CD14-positive monocyte (primary cell): Measurements from ENCODE around the gene VGF. TPM values are rescaled to one million over a fixed set of nuclear protein-coding genes. Genes with fewer than 3 reads are reported as not detected.
"Not testable (repeated sequence)": the region's sequence is repeated elsewhere in the genome, so short reads cannot be mapped to it uniquely, and the experiment has no call there.

Source experiments
- DNase-seq, 3 donors: peaks; one replicate each; pipeline ENCODE4 v3.0.0-alpha.2; 2011 to 2022
- H2AFZ ChIP-seq: 2 replicates; pipeline ENCODE4 v1.6.0; 2012; ENCODE audit warnings: mild to moderate bottlenecking, low read depth, low read length, inconsistent platforms; ENCODE audit not compliant: insufficient read depth, poor library complexity, severe bottlenecking
- H3K27ac ChIP-seq, 2 donors: 1 replicate in 1 of 2; 2 replicates in 1 of 2; pipeline ENCODE4 v1.5.1; 2012 to 2013; ENCODE audit warnings: low read length in 2 of 2, control low read depth in 1 of 2, inconsistent platforms in 1 of 2, low read depth in 1 of 2, mild to moderate bottlenecking in 1 of 2
- H3K27me3 ChIP-seq, 2 donors: one replicate each; pipeline versions ENCODE4 v1.6.0 to v1.6.1; 2011 to 2013; ENCODE audit warnings: low read length in 2 of 2; ENCODE audit not compliant: control insufficient read depth in 2 of 2, insufficient read depth in 2 of 2
- H3K36me3 ChIP-seq, 2 donors: replicated peaks in 1 of 2; 1 replicate in 1 of 2; 2 replicates in 1 of 2; pipeline versions ENCODE4 v1.5.1 to v1.6.1; 2012 to 2013; ENCODE audit warnings: low read length in 2 of 2, control low read depth in 1 of 2, inconsistent platforms in 1 of 2, mild to moderate bottlenecking in 1 of 2; ENCODE audit not compliant: insufficient read depth in 2 of 2, control insufficient read depth in 1 of 2
- H3K4me1 ChIP-seq, 2 donors: 1 replicate in 1 of 2; 2 replicates in 1 of 2; pipeline versions ENCODE4 v1.5.1 to v1.6.1; 2012 to 2013; ENCODE audit warnings: low read length in 2 of 2, control low read depth in 1 of 2, inconsistent platforms in 1 of 2, mild to moderate bottlenecking in 1 of 2, moderate library complexity in 1 of 2; ENCODE audit not compliant: insufficient read depth in 2 of 2, control insufficient read depth in 1 of 2
- H3K4me2 ChIP-seq: replicated peaks from 2 replicates; pipeline ENCODE3; 2012; ENCODE audit warnings: low read length, moderate library complexity, mild to moderate bottlenecking; ENCODE audit not compliant: poor library complexity, severe bottlenecking; ENCODE audit errors: extremely low read depth
- H3K4me3 ChIP-seq, 3 experiments: fragments of 200-600 bp in 1 of 3; sonication (generic) in 1 of 3; replicated peaks in 1 of 3; 1 replicate in 2 of 3; 2 replicates in 1 of 3; pipeline ENCODE4 v1.5.1; 2011 to 2013; ENCODE audit warnings: low read length in 3 of 3, mild to moderate bottlenecking in 3 of 3, control low read depth in 2 of 3, low read depth in 2 of 3, inconsistent platforms in 1 of 3, moderate library complexity in 1 of 3
- H3K79me2 ChIP-seq: 2 replicates; pipeline ENCODE4 v1.6.0; 2012; ENCODE audit warnings: mild to moderate bottlenecking, control low read depth, inconsistent platforms, low read length, moderate library complexity; ENCODE audit not compliant: insufficient read depth
- H3K9ac ChIP-seq: 2 replicates; pipeline ENCODE4 v1.6.0; 2017; ENCODE audit warnings: low read length, mild to moderate bottlenecking; ENCODE audit not compliant: insufficient read depth, poor library complexity, severe bottlenecking
- H3K9me3 ChIP-seq, 2 donors: replicated peaks in 1 of 2; 1 replicate in 1 of 2; 2 replicates in 1 of 2; pipeline versions ENCODE4 v1.5.1 to v1.6.1; 2012 to 2013; ENCODE audit warnings: low read length in 2 of 2, control low read depth in 1 of 2; ENCODE audit not compliant: control insufficient read depth in 1 of 2, insufficient read depth in 1 of 2
- H4K20me1 ChIP-seq: 2 replicates; pipeline ENCODE4 v1.6.0; 2012; ENCODE audit warnings: mild to moderate bottlenecking, low read length, control low read depth, moderate library complexity; ENCODE audit not compliant: insufficient read depth
- H3K27ac Mint-ChIP-seq, 7 donors: one replicate each; pipeline ENCODE4 v1.8.0; 2020; ENCODE audit warnings: mild to moderate bottlenecking in 7 of 7, mixed read lengths in 7 of 7, moderate library complexity in 6 of 7, inconsistent platforms in 2 of 7
- H3K27me3 Mint-ChIP-seq, 3 donors: one replicate each; pipeline ENCODE4 v1.8.0; 2021 to 2022; ENCODE audit warnings: low read depth in 3 of 3, mild to moderate bottlenecking in 3 of 3, mixed read lengths in 3 of 3, moderate library complexity in 3 of 3, inconsistent platforms in 1 of 3
- H3K36me3 Mint-ChIP-seq, 2 donors: one replicate each; pipeline ENCODE4 v1.8.0; 2020; ENCODE audit warnings: mixed read lengths in 2 of 2, inconsistent platforms in 1 of 2, mild to moderate bottlenecking in 1 of 2
- H3K4me1 Mint-ChIP-seq: one replicate; pipeline ENCODE4 v1.8.0; 2020; ENCODE audit warnings: mild to moderate bottlenecking, mixed read lengths
- H3K4me3 Mint-ChIP-seq, 2 donors: one replicate each; pipeline ENCODE4 v1.8.0; 2020; ENCODE audit warnings: mild to moderate bottlenecking in 2 of 2, mixed read lengths in 2 of 2, moderate library complexity in 1 of 2
- H3K9me3 Mint-ChIP-seq, 7 donors: one replicate each; pipeline ENCODE4 v1.8.0; 2020 to 2022; ENCODE audit warnings: mixed read lengths in 7 of 7, mild to moderate bottlenecking in 6 of 7, moderate library complexity in 6 of 7, inconsistent platforms in 2 of 7
- CTCF ChIP-seq: fragments of 200-600 bp; IDR thresholded peaks from one replicate; pipeline ENCODE4 v1.8.0; 2022; ENCODE audit warnings: antibody characterized with exemption, mild to moderate bottlenecking
- WGBS: methylation state at CpG from one replicate; pipeline ENCODE4 v1.1.5; 2013; ENCODE audit warnings: missing lambda C conversion rate; ENCODE audit not compliant: insufficient coverage; 5-methylcytosine and 5-hydroxymethylcytosine counted together
- intact Hi-C, 2 donors: fragments of 100-400 bp; cut with micrococcal nuclease; formaldehyde crosslinking; loops; one replicate each; pipeline versions ENCODE4 v1.15.0 to v1.15.1; 2023
- polyA plus RNA-seq, 3 donors: library from polyadenylated mRNA; depleted of rRNA in 1 of 3; unstranded in 2 of 3; stranded (reverse) in 1 of 3; fragments of 300-500 nt in 2 of 3; fragments of >200 nt in 1 of 3; fragmentation: Illumina TruSeq in 2 of 3; gene quantifications; 1 replicate in 2 of 3; 2 replicates in 1 of 3; pipeline ENCODE4 v1.2.3, GENCODE V29; 2012 to 2021

VGF gene
- polyA plus RNA-seq, 3 donors: not detected

- Mint-ChIP-seq H3K4me1 (peaks cover 20% of the 10 kb centered on the region), H3K27me3 (peaks cover 19 to 20% (median 20%) of the 10 kb centered on the region in 3 donors), H3K4me3 (no peak overlapping the region), H3K9me3 (peaks cover 0 to 2% (median 0%) of the 10 kb centered on the region in 7 donors), H3K27ac (no peak overlapping the region), H3K36me3 (peaks cover 46 to 69% of the 10 kb centered on the region in 2 donors)
- H3K4me3 ChIP-seq: no peak overlapping the region
- H4K20me1 ChIP-seq: no peaks in the 10 kb centered on the region
- peaks cover 26 to 31% of the 10 kb centered on the region in 2 donors for H3K4me1 ChIP-seq
- no peak overlapping the region for H3K9ac ChIP-seq
- H3K9me3 ChIP-seq: no peaks in the 10 kb centered on the region
- 81% methylated on average over 9 of the region's 19 CpGs for WGBS
- H3K27ac ChIP-seq: no peak overlapping the region
- no peak overlapping the region for H3K4me2 ChIP-seq
- no peak for TF ChIP-seq CTCF
- H3K27me3 ChIP-seq: peaks cover 7 to 18% of the 10 kb centered on the region in 2 donors
- intact Hi-C loops: no loop called here
- H2AFZ ChIP-seq: no peak overlapping the region
- peaks cover 52 to 53% of the 10 kb centered on the region in 2 donors for H3K36me3 ChIP-seq
- no peak for DNase-seq
- no peaks in the 10 kb centered on the region for H3K79me2 ChIP-seq
Measured at GRCh38 chr7:101206665-101207042, 41.3 kb upstream of the VGF start.

GRCh38 chr7:101205901-101206664 is 40.7 kb upstream of the VGF start:
- Mint-ChIP-seq H3K9me3 (peaks cover 0 to 6% (median 4%) of the 10 kb centered on the region in 7 donors), H3K27me3 (peaks cover 24 to 26% (median 25%) of the 10 kb centered on the region in 3 donors), H3K4me1 (peaks cover 25% of the 10 kb centered on the region), H3K4me3 (no peak overlapping the region), H3K27ac (peak overlapping the region in 3 of 7 donors; percentile 37 to 69 (median 46)), H3K36me3 (peaks cover 43 to 66% of the 10 kb centered on the region in 2 donors)
- H3K27me3 ChIP-seq: peaks cover 8 to 24% of the 10 kb centered on the region in 2 donors
- peaks cover 46 to 47% of the 10 kb centered on the region in 2 donors for H3K36me3 ChIP-seq
- H3K9me3 ChIP-seq: no peaks in the 10 kb centered on the region
- no peak overlapping the region for H2AFZ ChIP-seq
- no peak overlapping the region for H3K4me2 ChIP-seq
- H3K9ac ChIP-seq: no peak overlapping the region
- H4K20me1 ChIP-seq: no peaks in the 10 kb centered on the region
- peaks cover 30 to 36% of the 10 kb centered on the region in 2 donors for H3K4me1 ChIP-seq
- TF ChIP-seq CTCF: no peak
- WGBS: 93% methylated on average over 23 of the region's 32 CpGs
- DNase-seq: no peak
- H3K79me2 ChIP-seq: no peaks in the 10 kb centered on the region
- H3K4me3 ChIP-seq: no peak overlapping the region
- H3K27ac ChIP-seq: no peak overlapping the region
- intact Hi-C loops: no loop called here

- H3K36me3 Mint-ChIP-seq: peaks cover 28 to 45% of the 10 kb centered on the region in 2 donors
- H3K36me3 ChIP-seq: peaks cover 27% of the 10 kb centered on the region in 2 donors
- peak overlapping the region in 1 of 3 experiments; percentile 28 for H3K4me3 ChIP-seq
- 62% methylated on average over 13 of the region's 22 CpGs for WGBS
- peak overlapping the region in 1 of 2 donors; percentile 46 for H3K4me3 Mint-ChIP-seq
- H3K9me3 ChIP-seq, intact Hi-C loops, H3K79me2 ChIP-seq, H3K4me2 ChIP-seq, H4K20me1 ChIP-seq, H2AFZ ChIP-seq: not testable (repeated sequence)
- peak overlapping the region; percentile 8 for H3K9ac ChIP-seq
- H3K4me1 ChIP-seq: peaks cover 33 to 42% of the 10 kb centered on the region in 2 donors
- peak overlapping the region in 6 of 7 donors; percentile 13 to 69 (median 57) for H3K27ac Mint-ChIP-seq
- H3K4me1 Mint-ChIP-seq: peaks cover 30% of the 10 kb centered on the region
- H3K27me3 Mint-ChIP-seq: peaks cover 41 to 45% (median 45%) of the 10 kb centered on the region in 3 donors
- peak; percentile 42 to 66 (median 63) for DNase-seq
- peak overlapping the region; percentile 35 to 61 for H3K27ac ChIP-seq
- peaks cover 0 to 13% (median 7%) of the 10 kb centered on the region in 7 donors for H3K9me3 Mint-ChIP-seq
- H3K27me3 ChIP-seq: peaks cover 10 to 40% of the 10 kb centered on the region in 2 donors
Measured at GRCh38 chr7:101203740-101204738, 38.7 kb upstream of the VGF start.
